GM20431 (cell line): ENCODE results near the gene PPP2R3B.
"Not testable (repeated sequence)": the region's sequence is repeated elsewhere in the genome, so short reads cannot be mapped to it uniquely, and the experiment has no call there.

Experiments used
- in situ Hi-C: fragments of 300-500 bp; cut with MseI, MboI; formaldehyde crosslinking; loops from one replicate; pipeline ENCODE4 v1.15.0; 2020; ENCODE audit warnings: low sequenced_read_pairs; ENCODE audit not compliant: unreplicated experiment

The PPP2R3B gene

DNA sequence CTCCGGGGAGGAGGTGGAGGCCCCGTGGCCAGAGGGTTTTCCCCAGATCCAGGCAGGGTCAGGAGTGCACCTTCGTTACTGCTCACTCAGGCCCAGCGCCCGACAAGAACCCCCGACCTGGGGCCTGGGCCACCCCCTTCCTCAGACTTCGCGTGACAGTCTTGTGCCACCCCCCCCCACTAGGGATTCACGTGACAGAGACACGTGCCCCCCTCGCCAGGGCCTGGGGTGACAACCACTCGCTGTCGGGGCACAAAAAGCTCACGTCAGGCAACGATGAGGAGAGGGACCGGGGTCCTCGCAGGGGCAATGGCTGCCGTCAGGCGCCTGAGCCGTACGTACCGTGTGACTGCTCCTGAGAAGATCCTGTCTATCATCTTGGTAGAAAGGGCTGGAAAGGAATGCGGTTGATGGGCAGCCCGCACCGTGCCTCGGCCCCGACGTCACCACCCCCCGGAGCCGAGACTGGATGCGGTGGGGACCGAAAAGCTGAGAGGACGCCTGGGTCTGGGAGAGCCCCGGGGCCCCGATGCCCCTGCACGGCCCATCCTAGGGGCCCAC, 45.1 kb downstream of the PPP2R3B start:
- in situ Hi-C loops, result no loop called here

- in situ Hi-C loops, result no loop called here
Observed at GRCh38 chrX:340641-341423, 45.9 kb downstream of the PPP2R3B start.

DNA sequence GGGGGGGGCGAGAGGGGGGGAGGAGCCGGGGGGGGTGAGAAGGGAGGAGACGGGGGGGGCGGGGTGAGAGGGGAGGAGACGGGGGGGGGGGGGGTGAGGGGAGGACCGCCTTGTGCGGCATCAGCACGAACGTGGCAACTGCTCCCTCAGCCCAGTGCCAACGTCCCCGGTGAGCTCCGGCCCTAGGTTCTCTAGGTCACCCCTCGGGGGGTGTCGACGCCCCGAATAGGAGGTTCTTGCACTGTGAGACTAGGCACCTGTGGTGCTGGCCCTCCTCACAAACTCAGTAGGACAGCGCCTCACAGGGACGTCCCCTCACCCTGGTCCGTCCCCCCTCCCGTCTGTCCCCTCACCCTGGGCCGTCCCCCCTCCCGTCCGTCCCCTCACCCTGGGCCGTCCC, 46.6 kb downstream of the PPP2R3B start:
- in situ Hi-C loops, result no loop called here

GRCh38 chrX:338836-339400, 47.8 kb downstream of the PPP2R3B start:
- in situ Hi-C loops, result no loop called here

- in situ Hi-C loops, result no loop called here
Observed at GRCh38 chrX:338281-338835, 48.3 kb downstream of the PPP2R3B start.

DNA sequence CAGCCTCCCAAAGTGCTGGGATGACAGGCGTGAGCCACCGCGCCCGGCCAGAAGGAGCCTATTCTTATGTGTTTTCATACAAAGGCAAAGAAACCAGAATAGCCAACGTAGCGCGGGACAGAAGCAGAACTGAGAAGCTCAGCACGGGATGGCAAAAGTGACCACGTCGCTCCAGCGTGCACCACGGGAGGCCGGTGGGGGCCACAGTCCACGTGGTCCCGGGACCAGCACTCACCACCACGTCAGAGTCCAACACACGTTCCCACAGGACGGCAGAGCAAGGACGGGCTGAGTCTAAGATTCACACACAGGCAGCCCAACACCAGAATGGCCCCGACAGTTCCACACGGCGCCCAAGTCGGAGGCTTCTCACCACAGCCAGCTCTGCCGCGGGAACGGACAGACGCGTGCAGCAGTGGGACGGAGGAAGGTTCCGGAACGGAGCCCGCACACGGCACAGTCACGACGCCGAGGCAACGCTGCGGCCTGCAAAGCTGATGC, 49.3 kb downstream of the PPP2R3B start:
- in situ Hi-C loops, result no loop called here

GRCh38 chrX:336227-336626, 50.5 kb downstream of the PPP2R3B start:
- in situ Hi-C loops, result no loop called here

DNA sequence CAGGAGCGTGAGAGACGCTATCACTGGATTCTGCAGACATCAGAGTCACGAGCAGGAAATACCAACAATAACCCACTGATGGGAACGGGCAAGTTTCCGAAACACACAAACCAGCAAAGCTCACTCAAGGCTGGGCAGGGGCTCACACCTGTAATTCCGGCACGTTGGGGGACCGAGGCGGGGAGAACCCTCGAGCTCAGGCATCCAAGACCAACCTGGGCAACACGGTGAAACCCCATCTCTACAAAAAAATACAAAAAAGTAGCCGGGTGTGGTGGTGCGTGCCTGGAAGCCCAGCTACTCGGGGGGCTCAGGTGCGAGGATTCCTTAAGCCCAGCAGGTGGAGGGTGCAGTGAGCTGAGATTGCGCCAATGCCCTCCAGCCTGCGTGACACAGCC, 51.0 kb downstream of the PPP2R3B start:
- in situ Hi-C loops, result no loop called here

DNA sequence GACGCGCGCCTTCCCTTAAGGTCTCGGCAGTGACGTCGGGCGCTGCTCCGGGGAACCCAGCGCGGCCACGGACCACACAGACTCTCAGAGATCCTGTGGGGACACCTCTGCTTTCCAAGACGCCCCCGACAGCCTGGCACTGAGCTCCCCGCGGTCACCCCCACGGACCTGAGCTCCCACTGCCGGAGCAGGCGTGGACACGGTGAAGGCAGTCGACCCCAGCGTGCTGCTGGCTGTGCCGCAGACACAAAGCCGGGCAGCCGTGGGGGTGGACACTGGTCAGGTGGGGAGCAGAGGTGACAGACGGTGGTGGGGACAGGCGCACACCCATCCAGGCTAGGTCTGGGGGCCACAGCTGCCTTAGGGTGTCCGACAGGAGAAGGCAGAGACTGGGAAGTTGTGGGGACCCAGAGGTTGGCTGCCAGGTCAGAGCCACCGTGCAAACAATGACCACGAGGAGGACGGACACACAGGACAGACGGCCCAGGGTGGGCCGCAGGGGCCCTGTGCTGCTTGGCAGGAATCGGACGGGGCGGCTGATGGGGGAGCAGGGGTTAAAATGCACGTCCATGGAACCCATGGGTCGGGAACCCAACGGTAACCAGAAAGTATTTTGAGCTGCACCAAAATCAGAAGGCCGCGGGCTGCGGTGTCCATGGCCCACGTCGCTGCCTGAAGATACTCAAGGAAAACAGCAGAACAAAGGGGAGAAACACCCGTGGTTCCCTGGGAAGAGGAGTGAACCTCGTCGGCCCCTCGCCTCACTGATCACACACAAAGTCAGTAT, 51.5 kb downstream of the PPP2R3B start:
- in situ Hi-C loops, result no loop called here

DNA sequence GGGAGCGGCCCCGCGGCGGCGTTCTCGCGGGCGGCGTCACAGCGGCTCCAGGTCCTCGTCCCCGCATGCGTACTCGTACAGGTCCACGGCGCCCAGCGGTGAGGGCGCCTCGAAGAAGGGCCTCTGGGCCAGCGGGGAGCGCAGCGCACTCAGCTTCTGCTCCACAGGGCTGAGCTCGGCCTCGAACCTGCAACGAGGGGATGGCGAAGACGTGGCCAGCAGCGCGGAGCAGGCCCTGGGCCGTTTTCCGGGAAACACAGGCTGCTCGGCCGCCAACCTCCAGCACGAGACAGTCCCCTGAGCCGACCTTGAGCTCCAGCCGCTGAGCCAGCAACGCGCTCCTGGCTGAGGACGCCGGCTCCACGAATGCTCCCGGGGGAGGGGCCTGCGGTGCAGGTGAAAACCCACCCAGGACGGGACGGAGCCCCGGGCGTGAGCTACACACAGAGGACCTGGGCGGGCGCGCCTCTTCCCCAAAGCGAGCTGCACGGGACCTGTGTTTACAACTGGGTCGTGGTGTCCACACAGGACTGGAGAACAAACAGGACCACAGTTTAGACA, 52.3 kb downstream of the PPP2R3B start:
- in situ Hi-C loops, result no loop called here

- in situ Hi-C loops, result no loop called here
Observed at GRCh38 chrX:333611-334311, 52.9 kb downstream of the PPP2R3B start.

- in situ Hi-C loops, result no loop called here
Observed at GRCh38 chrX:332916-333610, 53.6 kb downstream of the PPP2R3B start.

GRCh38 chrX:332496-332860, 54.2 kb downstream of the PPP2R3B start:
- in situ Hi-C loops, result no loop called here

GRCh38 chrX:331825-332495, 54.7 kb downstream of the PPP2R3B start:
- in situ Hi-C loops, result no loop called here

GRCh38 chrX:331151-331824, 55.4 kb downstream of the PPP2R3B start:
- in situ Hi-C loops, result no loop called here

GRCh38 chrX:330726-331150, 56.0 kb downstream of the PPP2R3B start:
- in situ Hi-C loops, result no loop called here

DNA sequence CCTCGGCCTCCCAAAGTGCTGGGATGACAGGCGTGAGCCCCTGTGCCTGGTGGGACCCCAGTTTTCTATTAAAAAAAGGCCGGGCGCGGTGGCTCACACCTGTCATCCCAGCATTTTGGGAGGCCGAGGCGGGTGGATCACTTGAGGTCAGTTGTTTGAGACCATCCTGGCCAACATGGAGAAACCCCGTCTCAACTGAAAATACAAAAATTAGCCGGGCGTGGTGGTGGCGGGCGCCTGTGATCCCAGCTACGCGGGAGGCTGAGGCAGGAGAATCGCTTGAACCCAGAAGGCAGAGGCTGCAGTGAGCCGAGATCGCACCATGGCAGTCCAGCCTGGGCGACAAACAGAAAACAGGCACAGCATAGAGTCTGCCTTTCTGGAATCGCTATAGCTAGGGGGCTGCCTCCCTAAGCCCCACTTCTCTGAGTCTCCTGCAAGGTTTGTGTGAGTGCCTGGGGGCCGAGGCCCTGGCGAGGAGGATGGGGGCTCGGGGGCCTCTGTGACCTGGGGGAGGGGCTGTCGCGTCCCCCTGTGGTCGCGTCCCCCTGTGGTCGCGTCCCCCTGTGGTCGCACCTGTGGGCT, 56.5 kb downstream of the PPP2R3B start:
- in situ Hi-C loops, result not testable (repeated sequence)
